Brain pericyte (primary cell): ENCODE measurements around the gene S100PBP.

Experiments
- DNase-seq: peaks from one replicate; pipeline ENCODE4 v3.0.0-alpha.2; 2012; ENCODE audit warnings: low read depth, low spot score

S100PBP gene

GRCh38 chr1:32825181-32825580, 7.7 kb downstream of the S100PBP start:
- no peak for DNase-seq

DNA sequence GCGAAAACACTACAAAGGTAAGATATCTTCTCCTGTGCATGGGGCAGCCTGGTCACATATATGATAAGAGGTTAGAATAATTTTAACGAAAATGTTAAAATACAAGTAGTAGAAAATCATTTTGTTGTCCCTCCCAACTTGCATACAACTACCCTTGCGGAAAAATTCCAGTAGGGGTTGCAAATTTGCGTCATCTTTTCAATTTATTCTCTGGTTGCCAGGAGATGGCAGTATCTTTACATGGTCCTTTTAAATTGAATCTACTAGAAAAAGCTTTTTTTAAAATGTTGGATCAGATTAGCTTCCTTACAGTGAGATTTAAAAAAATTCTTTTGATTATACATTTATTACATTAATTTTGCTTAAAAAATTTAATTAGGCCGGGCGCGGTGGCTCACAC, 10.9 kb downstream of the S100PBP start:
- no peak for DNase-seq

DNA sequence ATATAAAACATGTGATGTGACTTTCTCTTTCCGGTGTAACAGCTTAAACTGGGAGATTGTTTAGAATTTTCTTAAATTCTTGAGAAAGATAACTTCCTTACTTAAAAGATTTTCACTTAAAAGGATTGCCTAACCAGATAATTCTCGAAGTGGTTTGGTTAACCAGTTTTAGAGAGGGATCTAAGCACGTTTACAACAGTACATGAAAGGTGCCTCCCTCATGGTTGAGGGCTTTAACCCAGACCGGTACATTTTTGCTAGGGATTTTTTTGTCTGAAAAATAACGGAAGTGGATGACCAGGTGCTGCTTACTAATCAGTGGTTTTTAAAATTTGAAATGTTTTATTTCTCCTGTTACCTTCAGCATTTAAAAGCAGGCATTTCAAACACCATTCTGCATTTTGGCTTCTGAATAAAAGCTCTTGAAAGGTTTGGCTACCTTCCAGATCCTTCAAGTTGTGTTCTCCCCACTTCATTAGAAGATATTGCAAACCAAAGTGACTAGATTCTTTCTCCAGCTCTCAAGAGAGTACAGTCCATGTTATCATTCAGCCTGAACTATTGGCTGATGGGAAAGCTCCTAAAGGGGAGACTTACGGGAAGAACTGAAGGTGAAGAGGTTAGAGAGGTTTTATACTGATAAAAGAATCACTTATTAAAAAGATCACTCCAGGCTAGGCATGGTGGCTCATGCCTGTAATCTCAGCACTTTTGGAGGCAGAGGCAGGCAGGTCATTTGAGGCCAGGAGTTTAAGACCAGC, 12.8 kb downstream of the S100PBP start:
- DNase-seq, result no peak

- no peak for DNase-seq
Measured at GRCh38 chr1:32831878-32832277, 14.4 kb downstream of the S100PBP start.

- no peak for DNase-seq
Measured at GRCh38 chr1:32848354-32849063, 31.1 kb downstream of the S100PBP start.

GRCh38 chr1:32855861-32856617, 38.6 kb downstream of the S100PBP start:
- no peak for DNase-seq

DNA sequence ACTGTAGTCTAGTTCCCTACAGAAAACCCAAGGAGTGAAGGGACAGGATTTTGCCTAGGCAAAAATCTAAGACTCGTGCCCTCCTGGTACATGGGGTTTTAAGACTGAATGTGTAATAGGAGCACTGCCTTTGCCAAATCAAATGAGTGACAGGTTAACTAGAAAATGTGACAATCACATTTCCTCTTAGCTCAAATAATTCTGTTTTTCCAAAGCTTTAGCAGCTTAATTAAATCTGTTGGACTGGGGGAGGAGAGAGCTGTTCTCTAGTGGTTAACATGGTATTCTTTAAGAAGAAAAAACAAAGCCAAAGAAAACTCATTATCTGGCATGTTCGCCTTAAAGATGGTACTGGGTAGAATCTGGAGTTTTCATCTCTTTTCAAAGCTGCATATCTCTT, 40.7 kb downstream of the S100PBP start:
- DNase-seq, result no peak

DNA sequence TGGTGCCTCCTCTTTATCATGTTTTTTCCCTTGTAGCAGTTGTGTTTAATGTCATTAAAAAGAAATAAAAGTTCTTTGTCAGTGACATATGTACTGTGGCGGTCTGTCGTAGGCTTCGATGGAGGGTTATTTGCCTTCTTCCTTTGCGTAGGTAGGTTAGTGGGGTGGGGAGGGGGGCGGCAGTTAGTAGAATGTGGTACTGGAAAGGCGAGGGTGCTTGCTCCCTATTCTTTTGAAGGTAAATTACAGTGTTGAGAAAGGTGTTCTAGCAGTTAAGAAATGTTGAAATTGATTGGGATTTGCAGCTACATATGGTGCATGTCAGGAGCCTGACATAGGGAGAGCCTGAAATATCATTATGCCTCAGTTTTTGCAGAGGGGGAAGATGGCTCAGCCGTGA, 41.3 kb downstream of the S100PBP start:
- DNase-seq, result no peak

- DNase-seq, result no peak
Measured at GRCh38 chr1:32859915-32860314, 42.5 kb downstream of the S100PBP start.

GRCh38 chr1:32860566-32860965, 43.1 kb downstream of the S100PBP start:
- DNase-seq, result no peak

DNA sequence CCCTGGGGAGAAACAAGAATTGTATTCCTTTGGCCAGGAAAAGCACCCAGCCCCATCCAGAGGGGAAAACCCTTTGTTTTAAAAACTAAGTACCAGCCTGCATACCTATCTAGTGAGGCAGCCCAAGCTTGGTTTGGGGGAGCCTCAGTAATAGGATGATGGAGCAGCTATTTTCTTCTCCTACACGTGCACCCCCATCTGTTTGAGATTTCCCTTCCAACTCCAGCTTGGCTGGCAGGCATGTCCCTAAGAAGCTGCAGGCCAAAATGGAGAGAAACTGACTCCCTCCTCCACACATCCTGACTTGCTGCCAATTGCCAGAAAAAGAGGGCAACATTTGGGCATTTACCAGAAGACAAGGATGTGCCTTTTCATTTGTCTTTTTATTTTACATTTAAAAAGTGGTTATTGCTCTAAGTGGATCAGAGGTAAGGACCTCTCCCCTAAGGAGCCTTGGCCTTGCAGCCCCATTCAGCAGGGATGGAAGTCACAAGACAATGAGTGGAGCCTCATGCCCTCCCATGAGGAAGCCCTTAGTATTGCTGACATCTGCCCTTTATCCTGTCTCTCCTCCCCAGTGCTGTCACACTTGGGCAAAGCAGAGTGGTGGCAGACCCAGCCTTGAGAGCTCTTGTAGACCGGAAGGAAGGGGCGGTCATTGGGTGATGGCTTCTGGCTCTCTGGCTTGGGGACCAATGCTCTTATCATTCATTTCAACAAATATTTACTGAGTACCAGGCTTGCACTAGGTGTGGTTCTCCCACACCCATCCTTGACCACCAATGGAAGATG, 44.6 kb downstream of the S100PBP start:
- no peak for DNase-seq

GRCh38 chr1:32863218-32863880, 45.9 kb downstream of the S100PBP start:
- DNase-seq, result no peak

GRCh38 chr1:32863881-32864245, 46.4 kb downstream of the S100PBP start:
- DNase-seq, result no peak

- DNase-seq, result no peak
Measured at GRCh38 chr1:32864375-32865019, 47.0 kb downstream of the S100PBP start.

DNA sequence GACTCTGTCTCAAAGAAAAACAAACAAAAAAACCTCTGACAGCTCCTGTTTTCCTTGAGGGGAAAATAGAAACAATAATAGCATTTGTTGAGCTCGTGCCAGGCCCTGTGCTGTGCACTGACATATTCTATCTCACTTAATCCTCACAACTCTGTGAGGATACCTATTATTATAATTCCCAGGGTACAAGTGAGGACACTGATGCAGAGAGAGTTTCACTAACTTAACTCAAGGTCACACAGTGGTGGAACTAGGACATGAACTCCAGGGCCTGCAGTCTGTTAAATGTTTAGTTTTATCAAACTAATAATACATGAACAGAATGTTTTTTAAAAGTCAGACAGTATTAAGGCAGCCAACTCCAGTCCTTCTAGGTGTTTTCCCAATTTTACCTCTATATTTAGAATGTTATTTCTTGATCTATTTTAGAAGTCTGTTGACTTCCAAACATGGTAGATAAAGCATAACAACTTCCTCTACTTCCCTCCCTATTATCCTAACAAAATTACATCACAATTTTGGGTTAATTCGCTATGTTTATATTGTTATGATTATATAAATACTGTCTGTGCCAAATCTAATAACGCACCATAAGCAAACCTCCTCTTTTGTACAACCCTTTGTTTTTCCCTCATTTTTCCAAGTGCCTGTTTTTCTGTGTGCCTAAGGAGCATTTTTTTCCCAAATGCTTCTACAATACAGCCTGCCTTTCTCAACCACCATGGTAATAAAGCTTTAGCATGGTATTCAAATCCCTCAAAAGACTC, 48.4 kb downstream of the S100PBP start:
- no peak for DNase-seq

GRCh38 chr1:32867151-32867550, 49.7 kb downstream of the S100PBP start:
- no peak for DNase-seq

DNA sequence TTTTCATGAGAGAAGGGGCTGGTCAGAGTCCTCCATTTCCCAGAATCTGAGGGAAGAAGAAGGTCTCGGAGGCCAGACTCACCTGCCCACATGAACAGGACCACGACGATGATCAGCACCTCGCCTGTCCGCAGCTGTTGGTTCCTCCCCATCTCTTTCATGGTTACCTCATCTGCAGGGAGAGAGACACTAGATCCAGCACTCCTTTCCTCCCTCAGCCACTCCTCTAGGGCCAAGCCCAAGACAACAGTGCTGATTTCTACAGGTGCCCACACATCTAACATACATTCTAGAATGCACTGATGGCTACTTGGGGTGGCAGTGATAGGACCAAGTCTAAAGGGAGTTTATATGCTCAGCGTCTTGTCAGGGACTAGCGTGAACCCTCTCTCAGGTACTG, 50.2 kb downstream of the S100PBP start:
- DNase-seq, result no peak

- no peak for DNase-seq
Measured at GRCh38 chr1:32868085-32868484, 50.6 kb downstream of the S100PBP start.

- DNase-seq, result no peak
Measured at GRCh38 chr1:32868806-32869455, 51.5 kb downstream of the S100PBP start.
